Subcutaneous adipose tissue (tissue), 4 donors: ENCODE results near the gene BMP10. TPM values are rescaled to one million over a fixed set of nuclear protein-coding genes. Genes with fewer than 3 reads are reported as not detected.

Source experiments
- total RNA-seq, 4 donors: library from RNA; depleted of rRNA; stranded (reverse); fragments of >200 nt; gene quantifications; one replicate each; pipeline ENCODE4 v1.1.0, GENCODE V29; 2016
- TF ChIP-seq, protein P1 (sequence below): fragments of 450-650 bp; IDR thresholded peaks from one replicate; pipeline ENCODE4 v1.5.1; 2016; ENCODE audit warnings: low read depth, mild to moderate bottlenecking, control low read depth, antibody characterized with exemption, moderate library complexity

The BMP10 gene, protein sequence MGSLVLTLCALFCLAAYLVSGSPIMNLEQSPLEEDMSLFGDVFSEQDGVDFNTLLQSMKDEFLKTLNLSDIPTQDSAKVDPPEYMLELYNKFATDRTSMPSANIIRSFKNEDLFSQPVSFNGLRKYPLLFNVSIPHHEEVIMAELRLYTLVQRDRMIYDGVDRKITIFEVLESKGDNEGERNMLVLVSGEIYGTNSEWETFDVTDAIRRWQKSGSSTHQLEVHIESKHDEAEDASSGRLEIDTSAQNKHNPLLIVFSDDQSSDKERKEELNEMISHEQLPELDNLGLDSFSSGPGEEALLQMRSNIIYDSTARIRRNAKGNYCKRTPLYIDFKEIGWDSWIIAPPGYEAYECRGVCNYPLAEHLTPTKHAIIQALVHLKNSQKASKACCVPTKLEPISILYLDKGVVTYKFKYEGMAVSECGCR
- total RNA-seq: not detected

DNA sequence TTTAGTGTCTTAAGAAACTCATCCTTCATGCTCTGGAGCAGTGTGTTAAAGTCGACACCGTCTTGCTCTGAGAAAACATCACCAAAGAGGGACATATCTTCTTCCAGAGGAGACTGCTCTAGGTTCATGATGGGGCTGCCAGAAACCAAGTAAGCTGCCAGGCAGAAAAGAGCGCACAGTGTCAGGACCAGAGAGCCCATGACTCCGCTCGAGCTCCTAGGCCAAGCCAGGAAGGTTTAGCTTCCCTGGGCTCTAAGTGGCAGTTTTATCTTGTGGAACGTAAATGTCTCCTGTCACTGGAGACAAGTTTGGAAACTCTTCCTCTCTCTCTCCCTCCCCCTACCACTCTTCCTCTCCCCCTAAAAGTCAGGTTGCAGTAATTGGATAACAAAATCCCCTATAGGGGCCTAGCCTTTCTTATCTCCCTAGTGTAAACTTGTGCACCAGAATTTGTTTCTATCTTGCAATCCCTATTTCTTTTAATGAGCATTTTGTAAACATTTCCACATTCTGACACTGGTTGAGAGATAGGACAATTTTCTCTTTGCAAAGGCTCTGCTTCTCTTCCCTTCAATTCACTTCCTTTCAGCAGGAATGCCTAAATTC lies at the start of gene BMP10:
Gene BMP10, minus strand, starts transcription at position 239 of the 606 bp plus-strand sequence. Its CDS starts 39 bp downstream, at position 200.
- TF ChIP-seq, protein P1, sequence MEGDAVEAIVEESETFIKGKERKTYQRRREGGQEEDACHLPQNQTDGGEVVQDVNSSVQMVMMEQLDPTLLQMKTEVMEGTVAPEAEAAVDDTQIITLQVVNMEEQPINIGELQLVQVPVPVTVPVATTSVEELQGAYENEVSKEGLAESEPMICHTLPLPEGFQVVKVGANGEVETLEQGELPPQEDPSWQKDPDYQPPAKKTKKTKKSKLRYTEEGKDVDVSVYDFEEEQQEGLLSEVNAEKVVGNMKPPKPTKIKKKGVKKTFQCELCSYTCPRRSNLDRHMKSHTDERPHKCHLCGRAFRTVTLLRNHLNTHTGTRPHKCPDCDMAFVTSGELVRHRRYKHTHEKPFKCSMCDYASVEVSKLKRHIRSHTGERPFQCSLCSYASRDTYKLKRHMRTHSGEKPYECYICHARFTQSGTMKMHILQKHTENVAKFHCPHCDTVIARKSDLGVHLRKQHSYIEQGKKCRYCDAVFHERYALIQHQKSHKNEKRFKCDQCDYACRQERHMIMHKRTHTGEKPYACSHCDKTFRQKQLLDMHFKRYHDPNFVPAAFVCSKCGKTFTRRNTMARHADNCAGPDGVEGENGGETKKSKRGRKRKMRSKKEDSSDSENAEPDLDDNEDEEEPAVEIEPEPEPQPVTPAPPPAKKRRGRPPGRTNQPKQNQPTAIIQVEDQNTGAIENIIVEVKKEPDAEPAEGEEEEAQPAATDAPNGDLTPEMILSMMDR: no peak

DNA sequence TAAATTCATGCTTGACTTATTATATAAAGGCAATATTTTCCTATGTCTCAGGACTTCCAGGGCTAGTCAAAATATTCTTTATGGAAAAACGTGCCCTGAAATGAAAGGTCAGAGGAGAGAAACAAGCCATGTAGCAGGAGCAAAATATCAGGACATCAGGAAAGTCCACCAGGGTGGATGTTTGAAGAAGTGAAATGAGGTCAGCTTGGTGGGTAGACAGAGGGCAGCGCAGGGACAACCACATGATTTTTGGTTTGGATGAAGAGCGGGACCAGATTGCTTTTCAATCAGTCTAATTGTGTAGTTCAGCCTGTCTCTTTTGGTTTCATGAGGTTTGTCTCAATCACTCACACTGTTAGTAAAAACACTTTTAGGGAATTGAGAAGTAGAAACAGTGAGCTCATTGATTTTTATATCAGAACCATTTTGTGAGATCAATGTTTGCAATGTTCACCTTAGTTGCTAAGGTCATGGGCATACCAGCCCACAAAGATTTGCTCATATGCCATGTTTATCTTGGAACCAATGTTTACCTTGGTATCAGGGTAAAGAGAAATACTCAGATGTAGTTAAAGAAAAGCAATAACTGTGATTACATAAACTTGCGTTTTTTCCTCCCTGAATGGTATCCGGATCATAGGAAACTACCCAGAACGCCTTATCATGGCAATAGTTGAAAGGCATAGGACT lies 49.4 kb upstream of the BMP10 start:
- TF ChIP-seq, protein P1: no peak

DNA sequence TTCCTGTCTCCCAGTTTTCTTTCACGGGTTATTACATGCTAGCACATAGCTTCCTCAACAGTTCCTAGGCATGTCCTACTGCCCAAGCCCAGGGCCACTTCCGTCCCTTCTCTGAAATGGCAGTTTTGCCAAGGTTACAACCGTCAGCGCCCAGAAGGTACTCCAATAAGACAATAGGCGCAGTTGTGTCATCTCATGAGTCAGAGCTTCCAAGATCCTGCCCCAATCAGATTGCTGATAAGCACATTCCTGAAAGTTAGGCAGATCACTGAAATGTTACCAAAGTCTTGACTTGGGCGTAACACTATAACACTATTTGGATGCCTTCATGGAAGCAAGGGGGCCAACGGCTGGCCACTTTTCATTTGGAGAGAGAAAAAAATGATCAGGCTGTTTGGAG lies 47.3 kb upstream of the BMP10 start:
- TF ChIP-seq, protein P1: no peak

DNA sequence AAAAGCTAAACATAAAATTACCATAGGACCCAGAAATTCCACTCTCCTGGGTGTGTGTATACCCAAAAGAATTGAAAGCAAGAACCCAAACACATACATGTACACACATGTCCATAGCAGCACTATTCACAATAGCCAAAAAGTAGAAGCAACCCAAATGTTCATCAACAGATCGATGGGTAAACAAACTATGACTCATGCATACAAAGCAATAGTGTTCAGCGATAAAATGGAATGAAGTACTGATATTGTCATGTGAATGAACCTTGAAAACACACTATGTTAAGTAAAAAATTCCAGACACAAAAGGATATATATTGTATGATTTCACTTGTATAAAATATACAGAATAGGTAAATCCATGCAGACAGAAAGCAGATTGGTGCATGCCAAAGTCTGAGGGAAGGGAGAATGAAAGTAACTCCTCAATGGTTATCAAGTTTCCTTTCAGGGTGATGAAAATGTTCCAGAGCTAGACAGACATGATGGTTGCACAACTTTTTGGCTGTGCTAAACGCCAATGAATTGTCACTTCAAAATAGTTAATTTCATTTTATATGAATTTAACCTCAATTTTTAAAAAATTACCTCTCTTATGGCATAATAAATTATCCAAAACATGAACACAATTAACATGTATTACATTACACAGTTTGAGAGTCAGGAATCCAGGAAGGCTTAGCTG lies 46.0 kb upstream of the BMP10 start:
- TF ChIP-seq, protein P1: no peak

DNA sequence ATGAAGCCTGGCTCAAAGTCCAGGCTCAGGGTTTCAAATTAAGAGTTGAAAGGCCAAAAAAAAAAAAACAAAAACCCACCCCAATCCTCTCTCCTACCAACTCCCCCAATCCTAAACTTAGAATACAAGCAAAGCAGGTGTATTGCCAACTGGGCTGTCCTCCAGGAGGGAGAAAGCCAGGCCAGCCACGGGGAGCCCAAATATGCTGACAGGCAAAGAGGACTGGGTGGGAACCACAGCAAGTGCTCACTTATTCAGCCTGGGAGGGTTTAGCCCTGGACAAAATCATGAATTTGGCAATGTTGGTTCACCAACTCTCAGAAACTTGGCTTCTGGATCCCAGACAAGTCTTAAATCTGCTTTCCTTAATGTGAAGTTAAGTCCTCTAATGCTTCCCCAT lies 45.0 kb upstream of the BMP10 start:
- TF ChIP-seq, protein P1: no peak

DNA sequence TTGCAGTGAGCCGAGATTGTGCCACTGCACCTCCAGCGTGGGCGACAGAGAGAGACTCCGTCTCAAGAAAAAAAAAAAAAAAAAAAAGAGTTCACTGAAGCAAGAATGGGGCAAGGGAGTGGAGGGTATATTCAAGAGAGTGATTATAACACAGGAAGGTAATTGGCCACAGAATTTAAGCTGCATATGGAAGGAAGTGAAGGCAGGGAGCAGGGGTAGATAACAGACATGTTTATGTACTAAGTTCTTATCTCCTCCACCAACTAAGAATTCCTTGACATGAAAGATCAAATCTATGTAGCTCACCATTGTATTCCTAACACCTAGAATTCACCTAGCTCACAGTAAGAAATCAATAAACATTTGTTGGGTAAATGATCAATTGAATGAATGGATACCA lies 44.2 kb upstream of the BMP10 start:
- TF ChIP-seq, protein P1: no peak
